DND-41 (cell line): ENCODE results near the gene S100A1.

ENCODE experiments used
- EZH2 ChIP-seq: IDR thresholded peaks from 3 replicates; pipeline ENCODE4 v1.6.1; 2012; ENCODE audit warnings: borderline replicate concordance, low read depth, mild to moderate bottlenecking, moderate library complexity, low read length, inconsistent platforms; ENCODE audit not compliant: severe bottlenecking
- TF ChIP-seq, protein P1 (sequence below): IDR thresholded peaks from 2 replicates; pipeline ENCODE4 v1.5.1; 2012; ENCODE audit warnings: borderline replicate concordance, low read length, moderate library complexity, mild to moderate bottlenecking; ENCODE audit not compliant: poor library complexity, severe bottlenecking; ENCODE audit errors: extremely low read depth

DNA sequence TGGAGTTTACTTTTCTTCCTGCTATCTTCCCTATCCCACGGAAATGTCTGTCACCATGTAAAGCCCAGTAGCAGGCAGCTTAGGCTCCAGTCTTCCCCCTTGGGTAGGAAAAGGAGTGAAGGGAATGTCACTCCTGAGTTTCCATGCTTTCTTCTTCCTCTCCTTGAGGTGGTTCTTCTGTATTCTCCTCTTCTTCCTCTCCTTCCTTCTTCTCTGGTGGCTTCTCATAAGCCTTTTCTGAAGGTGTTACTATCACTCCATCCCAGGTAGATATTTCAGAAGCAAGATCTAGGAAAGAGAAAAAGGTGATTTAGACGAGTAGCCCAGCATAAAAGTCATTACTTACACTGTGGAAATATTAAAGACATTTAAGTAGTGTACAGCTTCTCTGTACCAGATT lies 34.0 kb downstream of the S100A1 start:
- TF ChIP-seq, protein P1, sequence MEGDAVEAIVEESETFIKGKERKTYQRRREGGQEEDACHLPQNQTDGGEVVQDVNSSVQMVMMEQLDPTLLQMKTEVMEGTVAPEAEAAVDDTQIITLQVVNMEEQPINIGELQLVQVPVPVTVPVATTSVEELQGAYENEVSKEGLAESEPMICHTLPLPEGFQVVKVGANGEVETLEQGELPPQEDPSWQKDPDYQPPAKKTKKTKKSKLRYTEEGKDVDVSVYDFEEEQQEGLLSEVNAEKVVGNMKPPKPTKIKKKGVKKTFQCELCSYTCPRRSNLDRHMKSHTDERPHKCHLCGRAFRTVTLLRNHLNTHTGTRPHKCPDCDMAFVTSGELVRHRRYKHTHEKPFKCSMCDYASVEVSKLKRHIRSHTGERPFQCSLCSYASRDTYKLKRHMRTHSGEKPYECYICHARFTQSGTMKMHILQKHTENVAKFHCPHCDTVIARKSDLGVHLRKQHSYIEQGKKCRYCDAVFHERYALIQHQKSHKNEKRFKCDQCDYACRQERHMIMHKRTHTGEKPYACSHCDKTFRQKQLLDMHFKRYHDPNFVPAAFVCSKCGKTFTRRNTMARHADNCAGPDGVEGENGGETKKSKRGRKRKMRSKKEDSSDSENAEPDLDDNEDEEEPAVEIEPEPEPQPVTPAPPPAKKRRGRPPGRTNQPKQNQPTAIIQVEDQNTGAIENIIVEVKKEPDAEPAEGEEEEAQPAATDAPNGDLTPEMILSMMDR: no peak
- no peak for TF ChIP-seq EZH2
